ENCODE results near the gene SFSWAP. TPM values are rescaled to one million over a fixed set of nuclear protein-coding genes. Genes with fewer than 3 reads are reported as not detected.

The SFSWAP gene
- total and polyA plus RNA-seq, 2 of the 13 experiments (the other 11 are each of a cell fraction or from before 2014, with no cell fraction given) = 17.1 to 27.7 TPM

- no peak overlapping the region for H2AFZ ChIP-seq (ENCODE audit: low read length)
- no peaks in the 10 kb centered on the region for H4K20me1 ChIP-seq (ENCODE audit: insufficient read depth, low read length)
- ChIA-PET POLR2A (no interaction called here), CTCF (ENCODE audit: low intra/inter-chr PET ratio, low total read pairs) (no interaction called here)
- DNase-seq (ENCODE audit: low spot score) = no peak
- no peak overlapping the region for H3K4me3 ChIP-seq (replicated peaks in 1 of 3; ENCODE audit: insufficient read depth in 1 of 3, low read depth in 2 of 3, low read length in 3 of 3)
- no peak overlapping the region for H3K4me2 ChIP-seq (ENCODE audit: low read depth, low read length)
- TF ChIP-seq CEBPG (CRISPR knock-in tag; IDR thresholded peaks at IDR 0.05) (no peak), ZNF619 (CRISPR knock-in tag; IDR thresholded peaks at IDR 0.05) (no peak), ATF7-NPFF (CRISPR knock-in tag; IDR thresholded peaks at IDR 0.05; ENCODE audit: low read depth) (no peak), CHD4 (IDR thresholded peaks at IDR 0.05; ENCODE audit: borderline replicate concordance, low read length) (no peak), ZNF577 (CRISPR knock-in tag; IDR thresholded peaks at IDR 0.05; ENCODE audit: borderline replicate concordance, low read depth) (no peak), SALL2 (CRISPR knock-in tag; IDR thresholded peaks at IDR 0.05) (no peak), GATAD2A (CRISPR knock-in tag; IDR thresholded peaks at IDR 0.05) (no peak), GATA4 (IDR thresholded peaks at IDR 0.05; ENCODE audit: borderline replicate concordance, low read depth) (no peak), KLF16 (CRISPR knock-in tag; IDR thresholded peaks at IDR 0.05) (no peak), ZNF503 (CRISPR knock-in tag; IDR thresholded peaks at IDR 0.05) (no peak), ZFP90 (CRISPR knock-in tag; IDR thresholded peaks at IDR 0.05; ENCODE audit: borderline replicate concordance) (no peak), ZNF264 (CRISPR knock-in tag; IDR thresholded peaks at IDR 0.05) (no peak), HHEX (CRISPR knock-in tag; IDR thresholded peaks at IDR 0.05) (no peak), CAMTA2 (CRISPR knock-in tag; IDR thresholded peaks at IDR 0.05; ENCODE audit: borderline replicate concordance) (no peak), PBX3 (CRISPR knock-in tag; IDR thresholded peaks at IDR 0.05; ENCODE audit: borderline replicate concordance) (no peak), ATRX (CRISPR knock-in tag; IDR thresholded peaks at IDR 0.05; ENCODE audit: borderline replicate concordance) (no peak), FOXO4 (CRISPR knock-in tag; conservative IDR thresholded peaks at IDR 0.05) (no peak)
- ATAC-seq = no peak
- in situ Hi-C loops (cut with HindIII; ENCODE audit: extremely low pct_ligation_motif_present, low pct_unique_long_range_greater_than_20kb) (no loop called here), intact Hi-C loops (cut with micrococcal nuclease; ENCODE audit: unreplicated experiment) (no loop called here)
- H3K4me1 ChIP-seq (ENCODE audit: insufficient read depth, low read length) = no peaks in the 10 kb centered on the region
- H3K9me3 ChIP-seq (ENCODE audit: low read length) = peaks cover 2% of the 10 kb centered on the region; the same call in 1 of the 2 replicates
- no TSS peak for BruUV-seq (replicated peaks)
- WGBS (ENCODE audit: low lambda C conversion rate) = 95% methylated on average over 14 of the region's 19 CpGs
- FAIRE-seq = no peak
- H3K27me3 ChIP-seq (ENCODE audit: control insufficient read depth in 1 of 2, insufficient read depth in 2 of 2, low read length in 2 of 2) = no peaks in the 10 kb centered on the region
- H3K79me2 ChIP-seq (ENCODE audit: insufficient read depth, low read length) = no peaks in the 10 kb centered on the region
- no peak overlapping the region for H3K27ac ChIP-seq (ENCODE audit: extremely low read length, insufficient read depth, low read length)
- no peak overlapping the region for H3K9ac ChIP-seq (ENCODE audit: insufficient read depth, low read depth, low read length)
- H3K36me3 ChIP-seq (replicated peaks in 1 of 2; ENCODE audit: control insufficient read depth in 1 of 2, insufficient read depth in 2 of 2, low read length in 2 of 2) = peaks cover 18 to 78% of the 10 kb centered on the region in 2 experiments; a peak in 4 of 5 replicates
Observed at GRCh38 chr12:131749618-131750315, 38.9 kb downstream of the SFSWAP start.
